ENCODE measurements around the gene NPHP1.
"Not testable (repeated sequence)": the region's sequence is repeated elsewhere in the genome, so short reads cannot be mapped to it uniquely, and the experiment has no call there.

Gene NPHP1

GRCh38 chr2:110083757-110084156, 121.1 kb downstream of the NPHP1 start:
- not testable (repeated sequence) for DNase-seq (ENCODE audit: low read depth); H3K4me3 ChIP-seq (ENCODE audit: low read length)

GRCh38 chr2:110083162-110083561, 121.7 kb downstream of the NPHP1 start:
- not testable (repeated sequence) for DNase-seq (ENCODE audit: low read depth); H3K4me3 ChIP-seq (ENCODE audit: low read length)

GRCh38 chr2:110078104-110078503, 126.7 kb downstream of the NPHP1 start:
- not testable (repeated sequence) for H3K4me3 ChIP-seq (ENCODE audit: low read length); DNase-seq (ENCODE audit: low read depth)

- not testable (repeated sequence) for DNase-seq (ENCODE audit: low read depth); H3K4me3 ChIP-seq (ENCODE audit: low read length)
Observed at GRCh38 chr2:110075896-110076295, 128.9 kb downstream of the NPHP1 start.

All from epithelial cell of esophagus (primary cell).